ENCODE data around the gene CORO2B.

The CORO2B gene

DNA sequence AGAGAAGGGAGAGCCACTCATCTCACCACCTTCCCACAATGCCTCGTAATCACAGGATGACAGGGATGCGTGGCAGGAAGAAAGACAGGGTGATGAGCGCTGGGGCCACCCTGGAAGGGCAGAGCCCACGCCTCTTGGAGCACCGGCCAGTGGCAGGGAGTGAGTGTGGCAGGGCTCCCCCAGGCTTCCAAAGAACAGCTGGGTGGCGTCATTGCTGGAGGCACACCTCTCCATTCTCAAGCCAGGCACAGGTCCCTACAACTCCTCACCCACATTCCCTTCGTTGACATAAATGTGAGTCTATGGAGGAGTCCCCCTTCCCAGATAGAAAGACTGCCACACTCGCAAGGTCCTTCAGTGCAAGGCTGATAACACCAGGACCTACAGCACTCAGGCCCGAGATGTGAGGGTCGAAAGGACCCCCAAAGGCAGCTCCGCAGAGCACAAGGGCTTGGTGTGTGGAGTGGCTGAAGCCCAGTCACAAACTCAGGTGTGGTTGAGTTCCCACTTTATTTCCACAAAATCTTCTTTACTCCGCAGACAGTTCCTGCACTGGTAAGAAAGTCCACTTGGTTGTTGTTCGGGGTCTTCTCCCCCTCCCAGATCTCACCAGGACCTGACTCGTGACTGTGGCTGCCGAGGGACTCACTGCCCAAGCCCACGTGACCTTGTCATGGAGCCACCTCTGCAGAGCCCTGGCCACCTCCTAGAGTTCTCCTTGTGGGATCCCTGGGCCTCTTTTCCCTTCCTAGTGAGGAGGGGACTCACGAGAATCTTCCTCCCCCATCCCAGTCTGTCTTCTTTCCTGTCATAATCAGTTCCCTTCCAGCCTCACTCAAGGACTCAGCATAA, 22.4 kb upstream of the CORO2B start:
- TF ChIP-seq, protein P1, sequence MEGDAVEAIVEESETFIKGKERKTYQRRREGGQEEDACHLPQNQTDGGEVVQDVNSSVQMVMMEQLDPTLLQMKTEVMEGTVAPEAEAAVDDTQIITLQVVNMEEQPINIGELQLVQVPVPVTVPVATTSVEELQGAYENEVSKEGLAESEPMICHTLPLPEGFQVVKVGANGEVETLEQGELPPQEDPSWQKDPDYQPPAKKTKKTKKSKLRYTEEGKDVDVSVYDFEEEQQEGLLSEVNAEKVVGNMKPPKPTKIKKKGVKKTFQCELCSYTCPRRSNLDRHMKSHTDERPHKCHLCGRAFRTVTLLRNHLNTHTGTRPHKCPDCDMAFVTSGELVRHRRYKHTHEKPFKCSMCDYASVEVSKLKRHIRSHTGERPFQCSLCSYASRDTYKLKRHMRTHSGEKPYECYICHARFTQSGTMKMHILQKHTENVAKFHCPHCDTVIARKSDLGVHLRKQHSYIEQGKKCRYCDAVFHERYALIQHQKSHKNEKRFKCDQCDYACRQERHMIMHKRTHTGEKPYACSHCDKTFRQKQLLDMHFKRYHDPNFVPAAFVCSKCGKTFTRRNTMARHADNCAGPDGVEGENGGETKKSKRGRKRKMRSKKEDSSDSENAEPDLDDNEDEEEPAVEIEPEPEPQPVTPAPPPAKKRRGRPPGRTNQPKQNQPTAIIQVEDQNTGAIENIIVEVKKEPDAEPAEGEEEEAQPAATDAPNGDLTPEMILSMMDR (IDR thresholded peaks at IDR 0.05; ENCODE audit: low read depth, low read length), result no peak
- no peaks in the 10 kb centered on the region for H3K27me3 ChIP-seq (ENCODE audit: insufficient read depth, low read depth, severe bottlenecking)
- no peak overlapping the region for H3K4me3 ChIP-seq (ENCODE audit: low read depth, low read length)
- H3K9me3 ChIP-seq (ENCODE audit: severe bottlenecking), result no peaks in the 10 kb centered on the region
- no peak overlapping the region for H3K27ac ChIP-seq
- no peaks in the 10 kb centered on the region; the same call in 1 of the 2 replicates for H3K36me3 ChIP-seq
- no peak for DNase-seq

DNA sequence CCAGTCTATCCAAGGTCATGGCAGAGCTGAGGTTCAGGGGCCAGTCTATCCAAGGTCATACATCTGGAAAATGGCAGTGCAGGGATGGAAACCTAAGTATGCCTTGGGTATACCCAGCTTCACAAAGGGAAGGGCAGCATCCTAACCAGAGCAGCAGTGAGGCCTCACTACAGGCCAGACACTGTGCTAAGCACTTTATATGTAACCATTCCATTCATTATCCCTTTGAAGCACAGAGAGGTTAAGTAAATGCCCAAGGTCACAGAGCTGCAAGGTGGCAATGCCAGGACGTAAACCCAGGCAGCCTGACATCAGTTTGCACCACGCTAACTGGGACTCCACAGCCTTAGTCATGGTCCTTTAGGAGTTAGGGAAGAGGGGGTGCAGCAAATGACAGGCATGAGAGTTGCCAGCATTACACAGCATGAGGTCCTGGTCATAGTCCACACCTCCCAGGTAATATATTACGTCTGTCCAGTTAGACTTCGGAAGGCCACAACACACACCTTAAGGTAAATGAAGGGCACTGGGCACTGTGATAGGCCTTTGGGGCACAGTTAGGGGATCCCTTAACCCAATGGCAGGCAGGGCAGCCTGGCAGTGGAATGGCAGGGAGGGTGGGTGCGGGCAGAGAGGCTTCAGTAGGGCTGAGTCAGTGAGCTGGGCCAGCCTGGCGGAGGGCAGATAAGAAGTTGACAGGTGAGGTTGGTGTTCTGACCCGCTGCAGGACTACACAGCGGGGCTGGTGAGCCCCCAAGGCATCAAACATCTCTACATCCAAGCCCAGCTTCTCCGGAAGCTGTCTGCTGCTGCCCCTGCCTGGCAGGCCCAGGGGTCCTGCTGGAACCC, 21.1 kb upstream of the CORO2B start:
- DNase-seq, result no peak
- Histone ChIP-seq H3K36me3 (no peaks in the 10 kb centered on the region; the same call in 1 of the 2 replicates), H3K9me3 (ENCODE audit: severe bottlenecking) (no peaks in the 10 kb centered on the region), H3K4me3 (ENCODE audit: low read depth, low read length) (no peak overlapping the region), H3K27ac (no peak overlapping the region), H3K27me3 (ENCODE audit: insufficient read depth, low read depth, severe bottlenecking) (no peaks in the 10 kb centered on the region)
- TF ChIP-seq, protein P1 (IDR thresholded peaks at IDR 0.05; ENCODE audit: low read depth, low read length), result no peak

DNA sequence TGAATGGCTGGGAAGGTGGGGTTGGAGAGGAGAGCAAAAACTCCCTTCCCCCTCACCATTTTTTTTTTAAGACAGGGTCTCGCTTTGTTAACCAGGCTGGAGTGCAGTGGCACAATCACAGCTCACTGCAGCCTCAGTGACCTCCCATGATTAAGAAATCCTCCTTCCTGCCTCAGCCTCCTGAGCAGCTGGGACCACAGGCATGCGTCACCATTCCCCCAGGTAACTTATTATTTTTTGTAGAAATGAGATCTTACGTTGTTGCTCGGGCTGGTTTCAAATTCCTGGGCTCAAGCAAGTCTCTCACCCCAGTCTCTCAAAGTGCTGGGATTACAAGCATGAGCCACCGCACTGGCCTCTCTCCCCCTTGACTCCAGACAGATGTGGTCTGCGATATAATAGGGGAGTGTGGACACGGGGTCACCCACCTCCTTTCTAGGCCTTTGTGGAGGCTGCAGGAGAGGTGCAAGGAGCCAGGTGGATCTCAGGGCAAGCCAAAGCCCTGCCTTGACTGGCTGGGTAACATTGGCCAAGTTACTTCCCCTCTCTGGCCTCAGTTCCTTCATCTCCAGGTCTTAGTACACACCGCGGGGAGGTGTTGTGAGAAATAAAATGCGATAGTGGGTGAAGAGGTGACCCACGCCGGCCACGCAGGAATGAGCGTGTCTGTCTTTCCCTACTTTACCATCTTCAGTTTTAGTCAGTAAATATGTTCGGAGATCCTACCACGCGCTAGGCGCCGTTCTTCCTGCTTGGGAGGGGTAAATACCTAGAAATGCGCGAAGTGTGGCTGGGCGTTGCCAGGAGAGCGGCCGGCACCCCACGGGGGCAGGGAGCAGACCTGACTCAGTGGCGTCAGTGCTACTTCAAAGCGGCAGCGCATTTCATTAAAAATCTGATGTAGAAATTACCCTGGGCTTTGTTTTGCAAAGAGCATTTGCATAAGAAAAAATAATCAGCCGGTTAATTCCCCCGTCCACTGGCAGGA, 20.2 kb upstream of the CORO2B start:
- no peaks in the 10 kb centered on the region for H3K27me3 ChIP-seq (ENCODE audit: insufficient read depth, low read depth, severe bottlenecking)
- no peak for DNase-seq
- peak overlapping the region; percentile 59; the same call in 1 of the 2 replicates for H3K27ac ChIP-seq
- no peak overlapping the region for H3K4me3 ChIP-seq (ENCODE audit: low read depth, low read length)
- H3K9me3 ChIP-seq (ENCODE audit: severe bottlenecking), result no peaks in the 10 kb centered on the region
- TF ChIP-seq, protein P1 (IDR thresholded peaks at IDR 0.05; ENCODE audit: low read depth, low read length), result no peak
- no peaks in the 10 kb centered on the region; the same call in 1 of the 2 replicates for H3K36me3 ChIP-seq

DNA sequence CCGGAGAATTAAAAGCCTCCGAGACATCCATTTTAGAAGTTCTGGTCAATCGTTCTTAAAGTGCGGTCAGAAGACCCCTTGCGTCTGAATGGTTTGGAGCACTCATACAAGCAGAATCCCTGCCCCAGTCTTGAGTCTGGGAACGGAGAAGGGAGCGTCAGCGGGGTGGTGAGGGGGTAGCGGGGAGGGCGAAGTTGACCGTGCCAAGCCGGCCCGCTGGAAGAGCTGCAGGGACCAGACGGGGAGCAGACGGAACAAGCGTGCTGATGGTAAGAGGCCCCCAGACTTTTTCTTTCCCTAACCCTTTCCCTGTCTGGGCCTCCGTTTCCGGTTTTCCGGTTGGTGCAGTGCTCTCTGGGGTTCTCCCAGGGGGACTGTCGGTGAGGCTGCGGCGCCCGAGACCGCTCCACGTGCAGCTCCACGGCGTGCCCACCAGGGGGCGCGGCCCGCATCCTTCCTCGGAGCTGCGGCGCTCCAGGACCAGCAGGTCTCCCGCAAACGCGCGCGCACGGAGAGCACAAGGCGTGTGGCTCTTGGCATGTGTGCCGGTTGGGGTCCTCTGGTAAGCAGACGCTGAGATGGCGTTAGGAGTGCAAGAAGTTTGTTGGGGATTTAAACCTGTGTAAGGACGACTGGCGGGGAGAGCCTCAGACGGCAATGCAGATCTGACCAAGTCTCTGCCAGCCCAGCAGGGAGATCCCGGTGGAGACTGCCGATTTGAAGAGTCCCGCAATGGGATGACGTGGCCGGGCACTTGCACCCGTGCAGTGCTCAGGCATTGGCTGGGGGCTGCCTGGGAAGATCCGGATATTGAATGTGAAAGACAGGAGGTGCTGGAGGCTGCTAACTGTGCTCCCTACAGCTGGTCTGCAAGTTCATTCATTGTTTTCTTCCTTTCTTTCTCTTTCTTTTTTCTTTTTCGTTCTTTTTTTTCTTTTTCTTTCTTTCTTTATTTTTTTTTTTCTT, 19.2 kb upstream of the CORO2B start:
- H3K4me3 ChIP-seq (ENCODE audit: low read depth, low read length), result peak overlapping the region; percentile 49
- H3K27ac ChIP-seq, result peak overlapping the region; percentile 59
- no peaks in the 10 kb centered on the region for H3K27me3 ChIP-seq (ENCODE audit: insufficient read depth, low read depth, severe bottlenecking)
- no peaks in the 10 kb centered on the region for H3K36me3 ChIP-seq
- no peaks in the 10 kb centered on the region for H3K9me3 ChIP-seq (ENCODE audit: severe bottlenecking)
- TF ChIP-seq, protein P1 (IDR thresholded peaks at IDR 0.05; ENCODE audit: low read depth, low read length), result peak; percentile 94
- DNase-seq, result peak; percentile 89

Data from WERI-Rb-1 (cell line).